ENCODE data around the gene THRAP3.

THRAP3 gene

DNA sequence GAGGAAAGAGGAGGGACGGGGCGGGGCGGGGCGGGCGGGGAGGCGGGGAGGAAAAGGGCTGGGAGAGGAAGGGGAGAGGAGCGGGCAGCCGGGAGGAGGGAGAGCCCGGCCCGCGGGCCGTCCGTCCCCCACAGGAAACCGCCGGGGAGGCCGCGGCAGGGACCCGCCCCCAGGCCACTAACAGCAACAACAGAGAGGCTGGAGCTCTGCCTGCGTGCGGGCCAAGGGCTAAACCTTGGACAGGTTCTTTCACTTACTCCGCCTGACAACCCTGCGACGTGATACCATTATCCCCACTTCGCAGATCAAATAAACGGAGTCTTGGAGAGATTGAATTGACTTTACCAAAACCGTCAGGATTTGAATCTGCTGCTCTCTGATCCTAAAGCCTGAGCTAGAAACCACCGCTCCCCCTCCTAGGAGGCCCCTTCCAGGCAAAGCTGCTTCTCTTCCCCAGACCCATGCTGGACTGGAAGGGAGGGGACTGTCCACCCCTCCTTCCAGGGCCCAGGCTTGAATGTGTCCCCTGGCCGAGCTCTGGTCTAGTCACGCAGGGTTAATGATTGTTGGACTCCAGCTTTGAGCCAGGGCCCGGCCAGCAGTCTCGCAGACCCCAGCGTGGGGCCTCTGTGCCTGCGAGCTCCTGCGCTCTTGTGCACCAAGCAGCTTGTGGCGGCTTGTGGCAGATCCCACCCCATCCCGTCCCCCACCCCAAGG, 99.6 kb downstream of the THRAP3 start, which contains the start of gene EVA1B:
Gene EVA1B (minus strand): TSS at position 10 of the 717 bp plus-strand sequence. CDS start 608 bp downstream, outside the sequence.
- peak within 1 kb of the TSS; percentile 86 for H3K4me3 ChIP-seq (ENCODE audit: low read depth, low read length)
- in situ Hi-C loops (cut with HindIII; ENCODE audit: low sequenced_read_pairs): no loop called here
- TF ChIP-seq, protein P1, sequence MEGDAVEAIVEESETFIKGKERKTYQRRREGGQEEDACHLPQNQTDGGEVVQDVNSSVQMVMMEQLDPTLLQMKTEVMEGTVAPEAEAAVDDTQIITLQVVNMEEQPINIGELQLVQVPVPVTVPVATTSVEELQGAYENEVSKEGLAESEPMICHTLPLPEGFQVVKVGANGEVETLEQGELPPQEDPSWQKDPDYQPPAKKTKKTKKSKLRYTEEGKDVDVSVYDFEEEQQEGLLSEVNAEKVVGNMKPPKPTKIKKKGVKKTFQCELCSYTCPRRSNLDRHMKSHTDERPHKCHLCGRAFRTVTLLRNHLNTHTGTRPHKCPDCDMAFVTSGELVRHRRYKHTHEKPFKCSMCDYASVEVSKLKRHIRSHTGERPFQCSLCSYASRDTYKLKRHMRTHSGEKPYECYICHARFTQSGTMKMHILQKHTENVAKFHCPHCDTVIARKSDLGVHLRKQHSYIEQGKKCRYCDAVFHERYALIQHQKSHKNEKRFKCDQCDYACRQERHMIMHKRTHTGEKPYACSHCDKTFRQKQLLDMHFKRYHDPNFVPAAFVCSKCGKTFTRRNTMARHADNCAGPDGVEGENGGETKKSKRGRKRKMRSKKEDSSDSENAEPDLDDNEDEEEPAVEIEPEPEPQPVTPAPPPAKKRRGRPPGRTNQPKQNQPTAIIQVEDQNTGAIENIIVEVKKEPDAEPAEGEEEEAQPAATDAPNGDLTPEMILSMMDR (IDR thresholded peaks at IDR 0.05; ENCODE audit: low read depth, low read length, missing control alignments): no peak
- peak; percentile 16 for DNase-seq (ENCODE audit: low read depth)

- no peak overlapping the region for H3K4me3 ChIP-seq (ENCODE audit: low read depth, low read length)
- DNase-seq (ENCODE audit: low read depth): no peak
- TF ChIP-seq, protein P1 (IDR thresholded peaks at IDR 0.05; ENCODE audit: low read depth, low read length, missing control alignments): no peak
- in situ Hi-C loops (cut with HindIII; ENCODE audit: low sequenced_read_pairs): no loop called here
These were observed 100.1 kb downstream of the THRAP3 start for GRCh38 chr1:36324353-36324703.

GRCh38 chr1:36326499-36326898, 102.3 kb downstream of the THRAP3 start:
- in situ Hi-C loops (cut with HindIII; ENCODE audit: low sequenced_read_pairs): no loop called here
- DNase-seq (ENCODE audit: low read depth): no peak
- TF ChIP-seq, protein P1 (IDR thresholded peaks at IDR 0.05; ENCODE audit: low read depth, low read length, missing control alignments): no peak
- no peak overlapping the region for H3K4me3 ChIP-seq (ENCODE audit: low read depth, low read length)

GRCh38 chr1:36327421-36328087, 103.3 kb downstream of the THRAP3 start:
- no peak for DNase-seq (ENCODE audit: low read depth)
- in situ Hi-C loops (cut with HindIII; ENCODE audit: low sequenced_read_pairs): no loop called here
- no peak overlapping the region for H3K4me3 ChIP-seq (ENCODE audit: low read depth, low read length)
- TF ChIP-seq, protein P1 (IDR thresholded peaks at IDR 0.05; ENCODE audit: low read depth, low read length, missing control alignments): no peak

DNA sequence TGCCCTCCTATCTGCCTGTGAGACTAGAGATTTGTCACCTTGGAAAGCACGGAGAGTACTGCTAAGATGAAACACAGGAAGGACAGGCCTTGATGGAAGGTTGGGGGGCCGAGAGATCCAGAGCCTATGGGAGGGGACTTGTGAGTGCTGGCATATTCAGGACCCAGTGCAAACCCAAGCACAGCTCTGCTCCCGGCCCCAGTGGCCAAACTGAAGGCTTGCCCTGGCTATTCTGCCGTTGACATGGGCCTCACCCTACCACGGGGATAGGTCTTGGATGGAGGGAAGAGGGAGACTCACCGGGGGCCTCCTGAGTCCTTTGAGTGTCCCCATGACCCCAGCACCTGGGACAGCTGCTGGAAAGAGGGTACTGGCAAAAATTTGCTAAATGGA, 103.8 kb downstream of the THRAP3 start:
- in situ Hi-C loops (cut with HindIII; ENCODE audit: low sequenced_read_pairs): no loop called here
- TF ChIP-seq, protein P1 (IDR thresholded peaks at IDR 0.05; ENCODE audit: low read depth, low read length, missing control alignments): no peak
- no peak overlapping the region for H3K4me3 ChIP-seq (ENCODE audit: low read depth, low read length)
- DNase-seq (ENCODE audit: low read depth): no peak

DNA sequence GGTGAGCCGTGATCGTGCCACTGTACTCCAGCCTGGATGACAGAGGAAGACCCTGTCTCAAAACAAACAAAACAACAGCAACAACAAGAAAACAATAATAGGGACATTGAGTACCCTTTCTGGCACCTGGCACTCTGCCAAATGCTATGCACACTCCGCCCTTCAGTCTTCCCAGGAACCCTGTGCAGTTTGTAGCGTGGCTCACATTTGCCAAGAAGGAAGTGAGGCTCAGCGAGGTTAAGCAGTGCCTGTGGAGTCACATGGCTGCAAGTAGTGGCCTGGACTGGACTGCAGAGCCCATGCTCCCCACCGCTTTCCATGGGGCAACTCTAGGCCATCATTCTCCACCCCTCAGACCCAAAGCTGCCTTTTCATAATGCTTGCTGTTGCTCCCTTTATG, 104.5 kb downstream of the THRAP3 start:
- in situ Hi-C loops (cut with HindIII; ENCODE audit: low sequenced_read_pairs): no loop called here
- TF ChIP-seq, protein P1 (IDR thresholded peaks at IDR 0.05; ENCODE audit: low read depth, low read length, missing control alignments): no peak
- no peak overlapping the region for H3K4me3 ChIP-seq (ENCODE audit: low read depth, low read length)
- DNase-seq (ENCODE audit: low read depth): no peak
